GM19463 (cell line): Measurements from ENCODE around the gene FKBP6.
"Not testable (repeated sequence)": the region's sequence is repeated elsewhere in the genome, so short reads cannot be mapped to it uniquely, and the experiment has no call there.

Source experiments
- ATAC-seq: cut with Tn5 transposase; IDR thresholded peaks from one replicate; pipeline ENCODE4 v1.9.1; 2021; ENCODE audit warnings: mild to moderate bottlenecking, moderate library complexity; ENCODE audit not compliant: unreplicated experiment

FKBP6 gene

DNA sequence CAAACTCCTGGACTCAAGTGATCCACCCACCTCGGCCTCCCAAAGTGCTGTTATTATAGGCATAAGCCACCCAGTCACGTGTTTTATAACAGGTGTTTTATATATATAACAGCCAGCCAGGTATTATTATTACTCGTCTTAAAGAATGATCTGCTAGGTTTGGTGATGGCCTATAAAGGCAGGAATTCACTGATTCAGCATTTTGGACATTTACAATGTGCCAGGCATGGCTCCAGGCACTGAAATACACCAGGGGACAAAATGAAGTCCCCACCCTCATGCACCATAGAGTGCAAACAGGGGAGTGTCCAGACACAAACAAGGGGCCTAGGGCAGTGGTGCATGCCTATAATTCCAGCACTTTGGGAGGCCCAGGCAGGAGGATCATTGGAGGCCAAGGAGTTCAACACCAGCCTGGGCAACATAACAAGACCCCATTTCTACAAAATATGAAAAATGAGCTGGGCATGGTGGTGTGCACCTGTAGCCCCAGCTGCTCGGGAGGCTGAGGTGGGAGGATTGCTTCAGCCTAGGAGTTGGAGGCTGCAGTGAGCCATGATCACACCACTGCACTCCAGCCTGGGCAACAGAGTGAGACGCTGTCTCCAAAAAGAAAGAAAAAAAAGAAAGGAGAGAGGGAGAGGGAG lies 4.4 kb upstream of the FKBP6 start:
- ATAC-seq, result not testable (repeated sequence)

DNA sequence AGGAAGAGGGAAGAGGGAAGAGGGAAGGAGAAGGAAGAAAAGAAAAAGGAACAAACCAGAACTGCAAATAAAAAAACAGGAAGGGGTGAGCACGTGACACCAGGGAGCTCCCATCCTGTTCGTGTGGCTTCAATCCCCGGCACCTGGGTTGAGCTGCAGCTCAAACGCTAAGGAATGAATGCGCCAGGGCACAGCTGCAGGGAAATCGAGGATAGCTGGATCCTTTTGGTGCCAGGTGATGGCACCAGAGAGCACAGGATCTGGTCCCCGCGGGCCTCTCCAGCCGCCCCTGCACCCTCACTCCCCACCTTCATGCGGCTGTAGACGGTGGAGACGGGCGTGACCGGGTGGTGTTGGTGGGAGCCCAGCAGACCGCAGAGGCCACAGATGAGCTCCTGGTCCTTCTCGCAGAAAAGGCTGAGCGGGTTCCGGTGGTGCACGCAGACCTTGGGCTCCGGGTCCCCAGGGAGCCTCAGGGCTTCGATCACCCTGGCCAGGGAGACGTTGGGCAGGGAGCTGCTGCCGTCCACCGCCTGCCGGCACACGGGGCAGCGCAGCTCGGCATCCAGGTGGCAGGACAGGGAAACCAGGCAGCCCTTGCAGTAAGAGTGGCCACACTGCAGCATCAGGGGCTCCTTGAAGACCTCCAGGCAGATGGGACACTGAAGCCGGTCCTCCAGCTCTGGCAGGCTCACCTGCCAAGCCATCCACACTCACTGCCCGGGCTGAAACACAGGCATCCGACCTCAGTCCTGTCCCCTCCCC lies 3.7 kb upstream of the FKBP6 start:
- ATAC-seq, result peak; percentile 74

DNA sequence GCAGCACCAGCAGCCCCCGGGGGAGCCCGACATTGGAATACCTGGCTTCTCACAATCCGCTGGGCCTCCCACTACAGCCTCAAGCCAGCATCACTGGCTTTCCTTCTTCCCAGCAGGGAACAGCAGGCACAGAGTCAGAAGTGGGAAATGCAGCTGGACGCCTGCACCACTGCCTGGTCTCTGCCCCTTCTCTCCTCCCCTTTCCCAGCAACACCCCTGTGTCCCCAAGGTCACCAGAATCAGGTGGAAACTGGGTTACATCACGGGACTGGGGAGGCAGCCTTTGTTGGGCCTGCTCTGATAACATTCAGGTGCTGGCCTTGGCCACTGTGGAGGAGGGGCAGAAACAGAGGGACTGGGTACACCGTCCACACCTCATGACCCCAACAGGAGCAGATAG lies 2.5 kb upstream of the FKBP6 start:
- not testable (repeated sequence) for ATAC-seq

DNA sequence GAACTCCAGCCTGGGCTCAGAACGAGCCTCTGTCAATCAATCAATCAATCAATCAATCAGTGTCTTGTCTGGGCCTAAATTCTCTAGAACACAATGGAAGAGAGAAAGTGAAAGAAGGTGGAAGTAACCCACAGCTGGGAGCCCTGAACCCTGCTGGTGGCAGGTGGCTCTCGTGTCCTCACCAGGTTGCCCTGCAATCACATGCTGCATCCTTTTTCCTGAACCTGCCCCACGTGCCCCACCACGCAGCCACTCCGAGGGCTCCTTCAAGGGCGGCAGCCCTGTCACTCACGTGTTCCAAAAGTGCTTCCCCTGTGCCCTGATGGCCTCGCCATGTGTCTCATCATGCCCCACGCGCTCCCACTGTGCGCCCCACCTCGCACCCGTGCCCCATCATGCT lies 512 bp upstream of the FKBP6 start:
- ATAC-seq, result not testable (repeated sequence)

DNA sequence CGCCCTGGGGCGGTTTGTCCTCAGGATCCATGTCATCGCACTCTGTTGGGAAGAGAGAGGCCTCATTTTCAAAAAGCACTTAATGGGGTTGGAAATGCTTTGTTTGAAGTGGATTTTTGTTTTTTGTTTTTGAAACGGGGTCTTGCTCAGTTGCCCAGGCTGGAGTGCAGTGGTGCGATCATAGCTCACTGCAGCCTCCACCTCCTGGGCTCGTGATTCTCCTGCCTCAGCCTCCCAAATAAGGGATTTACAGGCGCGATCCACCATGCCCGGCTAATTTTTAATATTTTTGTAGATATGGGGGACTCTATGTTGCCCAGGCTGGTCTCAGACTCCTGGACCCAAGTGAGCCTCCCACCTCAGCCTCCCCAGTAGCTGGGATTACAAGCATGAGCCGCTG lies 735 bp downstream of the FKBP6 start:
- ATAC-seq, result no peak

DNA sequence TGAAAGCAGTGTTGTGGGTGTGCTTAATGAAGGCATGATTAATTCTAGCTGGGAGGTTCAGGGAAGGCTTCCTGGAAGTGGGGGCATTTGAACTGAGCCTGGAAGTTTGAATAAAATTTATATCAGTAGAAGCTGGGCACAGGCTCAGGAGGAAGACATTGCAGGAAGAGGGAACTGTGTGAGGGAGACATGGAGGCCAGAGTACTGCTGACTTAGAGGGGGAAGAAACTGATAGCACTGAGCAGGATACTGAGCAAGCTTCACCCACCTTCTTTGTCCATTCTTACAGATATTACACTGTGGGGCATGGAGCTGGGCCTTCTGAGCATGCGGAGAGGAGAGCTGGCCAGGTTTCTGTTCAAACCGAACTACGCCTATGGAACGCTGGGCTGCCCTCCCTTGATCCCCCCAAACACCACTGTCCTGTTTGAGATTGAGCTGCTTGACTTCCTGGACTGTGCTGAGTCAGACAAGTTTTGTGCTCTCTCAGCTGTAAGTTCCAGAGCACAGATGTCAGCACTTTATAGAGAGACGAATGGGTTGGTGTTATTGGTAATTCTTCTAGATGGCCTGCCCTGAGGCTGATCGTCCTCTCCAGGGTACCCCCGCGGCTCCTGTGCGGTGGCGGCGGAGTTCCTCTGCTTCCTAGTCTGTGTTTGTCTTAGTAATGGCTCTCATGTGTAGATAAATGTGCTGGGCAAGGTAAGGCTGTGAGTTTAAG lies 2.1 kb downstream of the FKBP6 start:
- no peak for ATAC-seq

DNA sequence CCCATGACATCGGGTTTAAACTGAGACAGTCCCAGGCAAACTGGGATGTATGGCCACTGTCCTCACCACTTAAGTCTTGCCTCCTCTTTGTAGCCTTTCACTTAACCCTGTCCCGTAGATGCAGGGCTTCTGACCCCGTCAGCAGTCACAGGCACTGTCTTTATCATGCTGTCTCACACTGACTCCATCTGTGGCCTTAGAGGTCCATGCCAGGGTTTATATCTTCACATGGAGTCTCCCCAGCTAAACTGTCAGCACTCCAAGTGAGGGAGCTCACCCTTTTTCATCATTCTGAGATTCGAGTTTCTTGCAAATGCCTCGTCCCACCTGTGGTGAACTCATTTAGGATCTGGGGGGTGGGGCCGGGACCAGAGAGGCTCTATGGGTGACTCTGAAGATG lies 2.8 kb downstream of the FKBP6 start:
- ATAC-seq, result no peak

DNA sequence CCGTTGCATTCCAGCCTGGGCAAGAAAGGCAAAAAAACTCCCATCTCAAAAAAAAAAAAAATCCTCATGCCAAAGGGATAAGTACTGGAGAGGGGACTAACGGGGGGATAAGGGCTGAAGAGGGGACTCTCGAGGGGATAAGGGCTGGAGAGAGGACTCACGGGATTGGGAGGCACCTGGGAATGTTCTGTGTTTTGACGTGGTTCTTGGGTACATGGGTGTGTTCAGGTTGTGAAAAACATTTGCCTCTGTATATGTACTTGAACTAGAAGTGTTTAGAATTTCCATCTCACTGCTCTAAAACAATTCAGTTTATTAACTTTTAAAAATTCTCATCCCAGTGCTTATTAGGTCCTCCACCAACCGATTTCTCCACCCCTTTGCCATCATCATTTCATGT lies 4.5 kb downstream of the FKBP6 start:
- no peak for ATAC-seq

DNA sequence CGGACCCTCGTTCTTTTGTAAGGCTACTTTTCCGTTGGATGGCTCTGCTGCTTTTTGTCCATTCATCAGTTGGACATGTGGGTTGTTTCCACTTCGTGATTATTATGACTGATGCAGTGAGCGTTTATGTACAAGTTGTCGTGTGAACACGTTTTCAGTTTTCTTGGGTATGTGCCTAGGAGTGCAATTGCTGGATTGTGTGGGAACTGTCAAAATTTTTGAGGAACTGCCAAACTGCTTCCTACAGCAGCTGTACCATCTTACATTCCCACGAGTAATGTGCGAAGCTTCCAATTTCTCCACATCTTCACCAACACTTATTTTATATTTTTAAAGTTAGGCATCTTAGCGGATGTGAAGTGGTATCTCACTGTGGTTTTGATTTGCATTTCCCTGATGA lies 10.4 kb downstream of the FKBP6 start:
- ATAC-seq, result no peak

DNA sequence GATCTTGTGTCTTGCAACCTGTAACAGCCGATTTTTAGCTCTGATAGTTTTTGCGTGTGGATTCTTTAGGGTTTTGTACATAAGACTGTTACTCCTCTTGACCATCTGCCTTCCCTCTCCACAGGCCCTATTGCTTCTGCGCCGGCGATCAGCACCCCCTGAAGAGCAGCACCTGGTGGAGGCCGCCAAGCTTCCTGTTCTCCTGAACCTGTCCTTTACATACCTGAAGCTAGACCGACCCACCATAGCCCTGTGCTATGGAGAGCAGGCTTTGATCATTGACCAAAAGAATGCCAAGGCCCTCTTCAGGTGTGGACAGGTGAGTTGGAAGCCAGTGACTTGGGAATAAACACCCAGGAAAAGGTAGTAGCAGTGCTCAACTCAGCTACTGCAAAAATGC lies 12.6 kb downstream of the FKBP6 start:
- ATAC-seq, result no peak

DNA sequence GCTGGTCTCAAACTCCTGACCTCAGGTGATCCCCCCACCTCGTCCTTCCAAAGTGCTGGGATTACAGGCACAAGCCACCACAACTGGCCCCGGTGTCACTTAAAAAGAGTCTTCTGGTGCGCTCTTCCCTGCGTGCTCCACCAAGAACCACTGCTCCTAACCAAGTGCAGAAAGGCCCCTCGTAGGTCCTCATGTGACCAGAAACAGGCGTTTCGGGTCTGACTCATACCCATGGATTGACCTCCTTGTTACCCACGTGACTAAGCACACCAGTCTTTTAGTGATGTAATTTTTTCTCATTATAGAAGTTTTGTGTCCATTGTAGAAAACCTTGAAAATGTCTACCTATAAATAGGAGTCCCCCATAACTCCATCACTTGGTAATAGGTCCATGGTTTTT lies 13.9 kb downstream of the FKBP6 start:
- peak; percentile 47 for ATAC-seq

DNA sequence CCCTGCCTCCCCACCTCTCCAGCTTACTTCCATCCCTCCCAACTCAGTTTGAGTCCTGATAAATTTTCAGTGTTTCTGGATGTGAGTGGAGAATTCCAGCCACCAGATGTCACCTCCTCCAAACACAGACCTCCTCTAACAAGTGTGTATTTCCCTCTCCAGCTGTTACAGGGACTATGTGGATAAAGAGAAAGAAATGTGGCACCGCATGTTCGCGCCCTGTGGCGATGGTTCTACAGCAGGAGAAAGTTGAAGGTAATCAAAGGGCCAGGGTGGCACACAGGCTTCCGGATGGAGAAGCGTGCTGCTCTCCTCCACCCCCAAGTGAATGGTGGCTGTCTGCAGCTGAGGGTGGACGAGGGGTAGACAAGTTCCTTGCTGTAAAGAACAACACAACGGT lies 14.7 kb downstream of the FKBP6 start:
- no peak for ATAC-seq

DNA sequence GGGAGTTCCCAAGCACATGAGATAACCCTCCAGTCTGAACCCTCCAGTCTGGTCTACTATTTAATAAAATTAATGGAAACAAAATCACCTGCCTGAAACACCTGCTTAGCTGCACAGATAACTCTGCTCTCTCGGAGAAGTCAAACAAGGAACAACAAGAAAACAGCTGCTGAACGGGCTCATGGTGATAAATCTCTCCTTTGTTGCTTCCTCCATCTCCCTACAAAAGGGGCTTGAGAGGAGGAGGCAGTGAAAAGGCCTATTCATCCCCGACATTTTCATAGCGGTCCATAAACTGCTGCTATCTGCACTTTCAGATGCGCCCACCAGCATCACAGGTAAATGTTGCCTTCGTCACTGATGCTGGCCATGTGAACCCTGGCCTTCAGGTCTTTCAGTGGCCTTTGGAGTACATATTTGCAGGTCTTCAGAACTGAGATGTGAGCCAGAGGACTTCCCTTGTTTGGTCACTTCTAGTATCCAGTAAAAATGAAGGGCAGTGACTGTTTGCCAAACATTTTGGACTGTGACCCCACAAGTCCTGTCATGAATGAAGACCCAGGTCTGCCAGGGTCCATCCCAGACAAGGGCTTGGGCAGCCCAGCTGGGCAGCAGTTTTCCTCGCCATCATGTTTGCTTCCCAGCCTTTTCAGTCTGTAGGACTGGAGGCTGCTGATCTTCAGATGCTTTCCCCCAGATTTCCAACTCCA lies 15.9 kb downstream of the FKBP6 start:
- no peak for ATAC-seq

DNA sequence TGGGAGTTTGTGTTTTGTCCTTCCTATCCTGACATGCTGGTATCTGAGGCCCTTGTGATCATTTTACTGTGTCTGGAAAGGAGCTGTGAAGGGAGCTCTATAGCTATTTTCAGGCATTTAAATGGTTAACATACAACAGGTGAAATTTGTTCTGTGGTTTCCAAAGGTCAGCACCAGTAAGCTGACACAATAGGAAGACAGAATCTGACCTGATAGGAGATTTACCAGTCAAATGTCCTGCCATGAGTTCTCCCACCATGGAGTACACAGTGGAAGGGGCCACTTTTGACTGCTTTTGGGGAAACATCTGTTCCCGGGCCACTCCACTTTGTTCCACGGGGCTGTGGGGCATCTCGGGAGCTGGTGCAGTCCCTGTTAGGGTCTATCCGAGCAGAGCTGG lies 17.6 kb downstream of the FKBP6 start:
- ATAC-seq, result no peak

DNA sequence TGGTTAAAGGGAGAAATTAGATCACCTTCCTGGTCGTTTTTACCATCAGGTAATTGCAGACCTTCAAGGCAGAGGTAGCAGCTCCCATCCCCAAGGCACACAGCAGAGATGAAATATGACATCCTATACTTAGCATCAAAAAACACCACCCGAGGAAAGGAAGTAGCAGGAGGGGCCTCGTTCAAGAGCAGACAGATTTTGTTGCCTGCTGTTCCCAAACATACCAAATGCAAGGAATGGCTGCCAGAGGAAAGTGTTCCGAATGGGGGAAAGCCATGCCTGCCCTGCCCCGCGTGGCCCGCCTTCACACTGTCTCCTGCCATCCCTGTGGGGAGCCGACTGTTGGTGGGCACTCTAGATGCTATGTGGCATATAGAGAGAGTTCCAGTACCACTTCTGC lies 18.0 kb downstream of the FKBP6 start:
- no peak for ATAC-seq

DNA sequence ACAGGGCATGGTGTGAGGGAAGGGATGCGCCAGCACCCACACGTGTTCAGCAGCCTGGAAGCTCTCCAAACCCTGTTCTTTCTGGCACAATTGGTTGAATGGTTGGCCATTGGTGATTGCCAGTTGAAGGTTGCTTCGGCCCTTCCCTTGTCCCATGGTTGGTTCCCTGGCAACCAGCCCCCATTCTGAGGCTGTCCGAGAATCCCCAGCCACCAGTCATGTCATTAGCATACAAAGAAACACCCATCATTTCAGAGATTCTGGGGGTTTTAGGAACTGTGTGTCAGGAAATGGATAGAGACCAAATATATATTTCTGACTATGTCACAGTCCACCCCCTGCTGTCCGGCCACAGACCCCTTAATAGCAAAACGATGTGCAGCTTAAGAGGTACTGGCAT lies 21.8 kb downstream of the FKBP6 start:
- no peak for ATAC-seq

DNA sequence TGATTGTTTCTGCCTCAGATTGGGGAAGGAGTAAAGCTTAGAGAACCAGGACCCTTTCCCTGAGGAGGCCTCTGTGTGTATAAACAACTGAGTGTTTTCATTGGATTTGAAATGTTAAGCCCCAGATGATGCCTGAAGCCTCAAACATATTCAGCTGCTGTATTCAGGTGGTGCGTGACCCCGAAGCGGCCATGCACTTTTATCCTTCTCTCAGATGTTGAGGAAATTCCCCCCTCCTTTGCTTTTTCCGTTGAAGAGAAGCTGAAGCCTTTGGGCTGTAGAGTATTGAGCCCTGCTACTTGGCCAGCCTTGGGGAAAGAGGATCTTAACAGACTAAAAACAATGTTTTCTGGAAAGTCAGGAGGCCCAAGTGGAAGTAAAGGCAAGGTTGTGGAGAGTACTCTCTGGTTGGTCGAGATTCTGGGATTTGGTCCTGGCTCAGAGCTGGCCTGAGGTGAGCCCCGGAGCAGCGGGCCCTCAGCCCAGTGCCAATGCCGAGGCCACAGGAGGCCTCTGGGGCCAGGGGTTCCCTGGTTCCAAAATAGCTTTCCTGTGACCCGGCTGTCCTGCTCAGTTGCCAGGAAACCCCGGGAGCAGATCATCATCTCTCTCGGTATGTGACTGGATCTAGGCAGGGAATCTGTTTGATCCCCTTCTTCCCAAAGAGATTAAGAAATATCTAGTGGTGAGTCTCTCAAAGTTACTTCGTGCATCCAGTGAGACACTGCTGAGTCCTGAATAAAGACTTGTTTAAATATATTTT lies 22.5 kb downstream of the FKBP6 start:
- no peak for ATAC-seq

DNA sequence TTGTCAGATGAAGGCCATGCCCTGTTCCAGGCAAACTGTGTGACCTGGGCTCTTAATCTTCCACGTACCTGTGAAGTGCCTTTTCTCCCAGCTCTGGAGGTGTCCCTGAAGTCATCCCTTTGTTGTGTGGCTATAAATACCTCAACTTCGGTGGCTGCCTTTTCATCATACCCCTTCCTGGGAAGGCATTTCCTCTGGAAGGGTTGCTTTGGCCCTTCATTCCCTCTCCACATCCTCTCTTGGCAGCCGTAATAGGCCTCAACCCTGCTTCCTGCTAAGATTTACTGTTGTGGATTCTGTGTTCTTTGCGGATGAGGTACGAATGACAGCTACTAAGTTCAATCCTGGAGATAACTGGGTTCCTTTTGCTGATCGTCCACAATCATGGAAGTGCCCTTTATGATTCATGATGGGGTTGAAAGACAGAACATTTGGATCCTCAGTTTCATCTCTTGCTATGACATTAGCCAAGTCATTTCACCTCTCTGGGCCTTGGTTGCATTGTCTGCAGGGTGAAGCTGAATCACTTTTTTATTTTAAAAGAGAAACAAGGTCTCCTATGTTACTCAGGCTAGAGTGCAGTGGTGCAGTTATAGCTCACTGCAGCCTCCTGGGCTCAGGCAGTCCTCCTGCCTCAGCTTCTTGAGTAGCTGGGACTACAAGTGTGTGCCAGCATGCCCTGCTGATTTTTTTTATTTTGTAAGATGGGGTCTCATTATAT lies 23.6 kb downstream of the FKBP6 start:
- ATAC-seq, result no peak

DNA sequence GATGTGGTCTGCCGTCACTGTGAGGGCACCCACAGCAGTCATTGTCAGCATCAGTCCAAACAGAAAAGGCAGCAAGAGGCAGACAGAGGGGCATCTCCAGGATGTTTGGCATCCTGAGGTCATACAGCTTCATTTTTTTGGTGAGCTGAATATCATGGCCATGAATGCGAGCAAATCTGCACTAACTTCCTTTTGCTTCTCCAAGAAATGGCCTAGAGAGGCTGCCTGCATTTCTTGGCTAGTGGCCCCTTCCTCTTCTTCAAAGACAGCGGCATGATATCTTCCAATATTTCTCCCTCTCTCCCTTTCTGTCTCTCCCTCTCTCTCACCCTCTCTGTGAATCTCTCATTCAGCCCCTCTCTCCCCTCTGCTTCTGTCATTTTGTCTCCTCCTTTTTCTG lies 24.8 kb downstream of the FKBP6 start:
- ATAC-seq, result no peak

DNA sequence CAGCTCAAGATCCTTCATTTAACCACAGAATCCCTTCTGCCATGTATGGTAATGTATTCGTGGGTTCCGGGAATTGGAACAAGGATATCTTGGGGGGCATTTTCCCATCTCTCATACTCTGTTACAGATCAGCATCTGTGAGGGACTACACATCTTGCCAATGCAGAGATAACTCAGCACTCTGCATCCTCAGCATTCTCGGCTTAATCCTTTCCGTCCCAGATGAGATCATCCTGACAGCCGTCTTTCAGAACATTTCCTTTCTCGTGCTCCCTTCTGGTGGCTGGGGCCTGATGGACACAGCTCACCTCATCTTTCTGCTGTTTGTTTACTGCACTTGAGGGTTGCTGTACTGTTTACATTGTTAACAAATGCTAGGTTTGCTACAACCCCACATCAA lies 25.3 kb downstream of the FKBP6 start:
- ATAC-seq, result no peak
